Measurements from ENCODE around the gene ENTREP1.
A peak's percentile ranks its signal among the peaks of the same experiment; 100 is the strongest.

The ENTREP1 gene

GRCh38 chr9:69421908-69422801 is 97.1 kb downstream of the ENTREP1 start:
- TF ChIP-seq, protein P1, sequence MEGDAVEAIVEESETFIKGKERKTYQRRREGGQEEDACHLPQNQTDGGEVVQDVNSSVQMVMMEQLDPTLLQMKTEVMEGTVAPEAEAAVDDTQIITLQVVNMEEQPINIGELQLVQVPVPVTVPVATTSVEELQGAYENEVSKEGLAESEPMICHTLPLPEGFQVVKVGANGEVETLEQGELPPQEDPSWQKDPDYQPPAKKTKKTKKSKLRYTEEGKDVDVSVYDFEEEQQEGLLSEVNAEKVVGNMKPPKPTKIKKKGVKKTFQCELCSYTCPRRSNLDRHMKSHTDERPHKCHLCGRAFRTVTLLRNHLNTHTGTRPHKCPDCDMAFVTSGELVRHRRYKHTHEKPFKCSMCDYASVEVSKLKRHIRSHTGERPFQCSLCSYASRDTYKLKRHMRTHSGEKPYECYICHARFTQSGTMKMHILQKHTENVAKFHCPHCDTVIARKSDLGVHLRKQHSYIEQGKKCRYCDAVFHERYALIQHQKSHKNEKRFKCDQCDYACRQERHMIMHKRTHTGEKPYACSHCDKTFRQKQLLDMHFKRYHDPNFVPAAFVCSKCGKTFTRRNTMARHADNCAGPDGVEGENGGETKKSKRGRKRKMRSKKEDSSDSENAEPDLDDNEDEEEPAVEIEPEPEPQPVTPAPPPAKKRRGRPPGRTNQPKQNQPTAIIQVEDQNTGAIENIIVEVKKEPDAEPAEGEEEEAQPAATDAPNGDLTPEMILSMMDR (IDR thresholded peaks at IDR 0.05), result peak; percentile 69
- DNase-seq (ENCODE audit: low spot score), result peak; percentile 62
- no peak overlapping the region for H3K27ac ChIP-seq
- H3K4me3 ChIP-seq, result no peak overlapping the region

DNA sequence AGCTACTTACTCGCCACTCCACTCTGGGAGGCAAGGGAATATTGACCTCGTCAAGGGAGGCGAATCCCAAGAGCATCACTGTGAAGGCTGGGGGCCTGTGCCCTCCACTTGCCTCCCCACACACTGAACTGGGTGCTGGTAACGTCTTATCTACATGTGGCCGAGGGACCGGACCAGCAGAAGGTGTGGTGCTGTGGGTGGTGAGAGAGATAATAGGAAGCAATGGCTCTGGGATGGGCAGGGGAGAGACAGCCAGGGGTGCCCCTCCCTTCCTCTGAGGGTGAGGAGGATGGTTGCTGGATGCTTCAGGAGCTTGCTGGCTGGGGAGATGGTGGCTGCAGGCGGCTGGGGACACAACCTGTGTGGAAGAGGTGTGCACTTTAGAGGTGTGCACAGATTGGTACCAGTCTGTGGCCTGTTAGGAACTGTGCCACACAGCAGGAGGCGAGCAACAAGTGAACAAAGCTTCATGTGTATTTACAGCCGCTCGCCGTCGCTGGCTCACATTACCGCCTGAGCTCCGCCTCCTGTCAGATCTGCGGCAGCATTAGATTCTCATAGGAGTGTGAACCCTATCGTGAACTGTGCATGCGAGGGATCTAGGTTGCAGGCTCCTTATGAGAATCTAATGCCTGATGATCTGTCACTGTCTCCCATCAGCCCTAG is 100.3 kb downstream of the ENTREP1 start:
- no peak overlapping the region for H3K27ac ChIP-seq
- TF ChIP-seq, protein P1 (IDR thresholded peaks at IDR 0.05), result no peak
- no peak for DNase-seq (ENCODE audit: low spot score)
- no peak overlapping the region for H3K4me3 ChIP-seq

- no peak overlapping the region for H3K4me3 ChIP-seq
- DNase-seq (ENCODE audit: low spot score), result no peak
- no peak overlapping the region for H3K27ac ChIP-seq
- TF ChIP-seq, protein P1 (IDR thresholded peaks at IDR 0.05), result no peak
Measured at GRCh38 chr9:69427286-69427685, 102.3 kb downstream of the ENTREP1 start.

- no peak overlapping the region for H3K27ac ChIP-seq
- TF ChIP-seq, protein P1 (IDR thresholded peaks at IDR 0.05), result no peak
- H3K4me3 ChIP-seq, result no peak overlapping the region
- DNase-seq (ENCODE audit: low spot score), result no peak
Measured at GRCh38 chr9:69428017-69428785, 103.2 kb downstream of the ENTREP1 start.

DNA sequence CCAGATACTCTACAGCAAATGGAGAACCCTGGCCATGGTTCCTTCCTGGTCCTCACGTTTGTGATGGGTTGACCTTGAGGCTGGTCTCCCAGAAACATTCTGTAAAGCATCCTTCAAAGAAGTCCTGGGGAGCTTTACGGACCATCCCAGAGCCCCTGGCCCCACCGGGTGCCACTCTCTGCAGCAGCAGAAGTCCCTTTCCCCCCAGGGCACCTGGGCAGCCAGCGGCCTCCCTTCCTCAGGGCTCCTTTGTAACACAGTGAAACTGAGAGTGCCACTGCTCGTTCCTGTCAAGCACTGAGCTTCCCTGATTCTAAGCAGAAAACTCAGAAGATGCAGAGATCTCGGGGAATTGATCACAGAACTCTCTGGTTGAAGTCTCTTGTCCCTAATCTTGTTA is 104.3 kb downstream of the ENTREP1 start:
- TF ChIP-seq, protein P1 (IDR thresholded peaks at IDR 0.05), result no peak
- Histone ChIP-seq H3K4me3 (no peak overlapping the region), H3K27ac (no peak overlapping the region)
- DNase-seq (ENCODE audit: low spot score), result no peak

DNA sequence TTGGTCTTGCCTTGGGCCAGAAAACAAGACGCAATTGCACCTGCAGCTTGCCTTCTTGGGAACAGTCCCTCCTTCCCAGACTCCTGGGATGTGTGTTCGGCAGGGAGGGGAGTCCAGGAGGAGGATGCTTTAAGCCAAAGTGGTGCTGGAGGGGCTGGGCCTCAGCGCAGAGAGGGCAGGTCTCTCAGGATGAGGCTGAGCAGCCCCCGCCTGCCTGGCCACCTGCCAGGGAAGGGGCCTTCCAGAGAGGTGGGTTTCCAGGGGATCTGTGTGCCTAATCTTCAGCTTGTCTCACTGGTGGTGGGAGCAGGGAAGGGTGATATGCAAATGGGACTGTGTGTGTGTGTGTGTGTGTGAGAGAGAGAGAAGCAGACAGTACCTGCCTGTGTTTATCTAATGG is 105.2 kb downstream of the ENTREP1 start:
- DNase-seq (ENCODE audit: low spot score), result no peak
- TF ChIP-seq, protein P1 (IDR thresholded peaks at IDR 0.05), result no peak
- no peak overlapping the region for H3K4me3 ChIP-seq
- no peak overlapping the region for H3K27ac ChIP-seq
